Uterus (tissue), 4 donors: Measurements from ENCODE around the gene OTOGL. TPM values are rescaled to one million over a fixed set of nuclear protein-coding genes. Genes with fewer than 3 reads are reported as not detected.

Source experiments
- DNase-seq, 2 donors: peaks; one replicate each; pipeline ENCODE4 v3.0.0-alpha.2; 2019 to 2020
- H3K27ac ChIP-seq, 2 donors: fragments of 200-600 bp; sonication (generic); 1 replicate in 1 of 2; 2 replicates in 1 of 2; pipeline ENCODE4 v1.5.1; 2016 to 2018
- H3K27me3 ChIP-seq, 2 donors: fragments of 200-600 bp; sonication (generic); one replicate each; pipeline ENCODE4 v1.5.1; 2018 to 2019; ENCODE audit warnings: control low read depth in 1 of 2
- H3K36me3 ChIP-seq, 2 donors: fragments of 200-600 bp; sonication (generic); one replicate each; pipeline ENCODE4 v1.5.1; 2019; ENCODE audit warnings: control low read depth in 1 of 2
- H3K4me1 ChIP-seq, 2 donors: fragments of 200-600 bp; sonication (generic); one replicate each; pipeline ENCODE4 v1.5.1; 2018 to 2019; ENCODE audit warnings: control low read depth in 1 of 2
- H3K4me3 ChIP-seq, 2 donors: fragments of 200-600 bp; sonication (generic); 1 replicate in 1 of 2; 2 replicates in 1 of 2; pipeline ENCODE4 v1.5.1; 2018 to 2019; ENCODE audit warnings: mild to moderate bottlenecking in 1 of 2
- H3K9me3 ChIP-seq, 2 donors: fragments of 200-600 bp; sonication (generic); one replicate each; pipeline ENCODE4 v1.5.1; 2019; ENCODE audit warnings: control low read depth in 1 of 2
- CTCF ChIP-seq, 4 experiments: fragments of 200-600 bp in 2 of 4; fragments of 450-650 bp in 2 of 4; sonication (generic) in 2 of 4; IDR thresholded peaks; one replicate each; pipeline ENCODE4 v1.5.1; 2016 to 2019; ENCODE audit warnings: antibody characterized with exemption in 4 of 4, mild to moderate bottlenecking in 2 of 4, moderate library complexity in 1 of 4
- POLR2A ChIP-seq, 2 donors: fragments of 450-650 bp; IDR thresholded peaks; one replicate each; pipeline ENCODE4 v1.6.1; 2016; ENCODE audit warnings: antibody characterized with exemption in 2 of 2, mild to moderate bottlenecking in 1 of 2, moderate library complexity in 1 of 2
- intact Hi-C: fragments of 100-400 bp; cut with DNase I; formaldehyde crosslinking; loops from one replicate; pipeline ENCODE4 v1.15.1; 2023; ENCODE audit warnings: low total_unique reads
- total RNA-seq, 4 donors: library from RNA; depleted of rRNA in 3 of 4; stranded (reverse); fragments of >200 nt in 3 of 4; gene quantifications; one replicate each; pipeline versions ENCODE4 v1.1.0 to v1.2.4, GENCODE V29; 2014 to 2023
- donor health status: DM: yes; HTN: yes; CAD: no.

Gene OTOGL
- total RNA-seq, 4 donors from 2014 or later = 0.26 to 1.8 (median 1.2) TPM

GRCh38 chr12:80116735-80117134 lies 17.4 kb downstream of the OTOGL start:
- Histone ChIP-seq H3K36me3 (no peaks in the 10 kb centered on the region), H3K4me3 (no peak overlapping the region), H3K9me3 (no peaks in the 10 kb centered on the region), H3K4me1 (peaks cover 0 to 12% of the 10 kb centered on the region in 2 donors), H3K27me3 (no peaks in the 10 kb centered on the region), H3K27ac (no peak overlapping the region)
- TF ChIP-seq POLR2A (IDR thresholded peaks at IDR 0.05) (no peak), CTCF (IDR thresholded peaks at IDR 0.05) (no peak)
- intact Hi-C loops = no loop called here
- no peak for DNase-seq

- peak overlapping the region; percentile 22 to 60 for H3K27ac ChIP-seq
- peaks cover 0 to 12% of the 10 kb centered on the region in 2 donors for H3K4me1 ChIP-seq
- no peak overlapping the region for H3K4me3 ChIP-seq
- intact Hi-C loops = no loop called here
- TF ChIP-seq POLR2A (IDR thresholded peaks at IDR 0.05) (no peak), CTCF (IDR thresholded peaks at IDR 0.05) (no peak)
- H3K27me3 ChIP-seq = no peaks in the 10 kb centered on the region
- H3K9me3 ChIP-seq = no peaks in the 10 kb centered on the region
- no peaks in the 10 kb centered on the region for H3K36me3 ChIP-seq
- no peak for DNase-seq
Measured at GRCh38 chr12:80118565-80119324, 19.4 kb downstream of the OTOGL start.

- Histone ChIP-seq H3K36me3 (no peaks in the 10 kb centered on the region), H3K27ac (no peak overlapping the region), H3K4me3 (no peak overlapping the region), H3K27me3 (no peaks in the 10 kb centered on the region), H3K4me1 (peaks cover 0 to 12% of the 10 kb centered on the region in 2 donors), H3K9me3 (no peaks in the 10 kb centered on the region)
- no peak for DNase-seq
- intact Hi-C loops = no loop called here
- TF ChIP-seq POLR2A (IDR thresholded peaks at IDR 0.05) = no peak
- no peak for TF ChIP-seq CTCF (IDR thresholded peaks at IDR 0.05)
Measured at GRCh38 chr12:80120994-80121393, 21.7 kb downstream of the OTOGL start.

GRCh38 chr12:80121661-80122060 lies 22.3 kb downstream of the OTOGL start:
- Histone ChIP-seq H3K4me3 (no peak overlapping the region), H3K27ac (no peak overlapping the region), H3K27me3 (no peaks in the 10 kb centered on the region), H3K9me3 (no peaks in the 10 kb centered on the region), H3K36me3 (no peaks in the 10 kb centered on the region), H3K4me1 (peaks cover 0 to 12% of the 10 kb centered on the region in 2 donors)
- DNase-seq = no peak
- intact Hi-C loops = no loop called here
- no peak for TF ChIP-seq POLR2A (IDR thresholded peaks at IDR 0.05)
- no peak for TF ChIP-seq CTCF (IDR thresholded peaks at IDR 0.05)

- no peak for TF ChIP-seq POLR2A (IDR thresholded peaks at IDR 0.05)
- no peak for TF ChIP-seq CTCF (IDR thresholded peaks at IDR 0.05)
- Histone ChIP-seq H3K27ac (no peak overlapping the region), H3K4me3 (no peak overlapping the region), H3K4me1 (no peaks in the 10 kb centered on the region), H3K27me3 (no peaks in the 10 kb centered on the region), H3K9me3 (no peaks in the 10 kb centered on the region), H3K36me3 (no peaks in the 10 kb centered on the region)
- DNase-seq = no peak
- intact Hi-C loops = no loop called here
Measured at GRCh38 chr12:80129895-80130530, 30.7 kb downstream of the OTOGL start.
